Osteocyte (in vitro differentiated cells): Measurements from ENCODE around the gene CBX8. TPM values are rescaled to one million over a fixed set of nuclear protein-coding genes. Genes with fewer than 3 reads are reported as not detected.

Source experiments
- DNase-seq: peaks from one replicate; pipeline ENCODE4 v3.0.0; 2021; ENCODE audit warnings: mixed read lengths; ENCODE audit not compliant: unreplicated experiment; ENCODE audit errors: extremely low spot score
- H3K27ac Mint-ChIP-seq: one replicate; pipeline ENCODE4 v1.8.0; 2021; ENCODE audit warnings: mild to moderate bottlenecking, mixed read lengths; ENCODE audit not compliant: unreplicated experiment
- H3K27me3 Mint-ChIP-seq: one replicate; pipeline ENCODE4 v1.8.0; 2021; ENCODE audit warnings: mixed read lengths; ENCODE audit not compliant: unreplicated experiment
- H3K36me3 Mint-ChIP-seq: one replicate; pipeline ENCODE4 v1.8.0; 2021; ENCODE audit warnings: mixed read lengths; ENCODE audit not compliant: unreplicated experiment
- H3K4me1 Mint-ChIP-seq: one replicate; pipeline ENCODE4 v1.8.0; 2021; ENCODE audit warnings: mixed read lengths; ENCODE audit not compliant: unreplicated experiment
- H3K4me3 Mint-ChIP-seq: one replicate; pipeline ENCODE4 v1.8.0; 2021; ENCODE audit warnings: mild to moderate bottlenecking, moderate library complexity, mixed read lengths; ENCODE audit not compliant: unreplicated experiment
- H3K9me3 Mint-ChIP-seq: one replicate; pipeline ENCODE4 v1.8.0; 2021; ENCODE audit warnings: mixed read lengths; ENCODE audit not compliant: unreplicated experiment
- CTCF ChIP-seq: fragments of 200-600 bp; sonication (generic); IDR thresholded peaks from 2 replicates; pipeline ENCODE4 v1.5.0; 2021; ENCODE audit warnings: antibody characterized with exemption, mild to moderate bottlenecking, moderate library complexity
- total RNA-seq: library from RNA; stranded (reverse); gene quantifications from 2 replicates; pipeline ENCODE4 v1.2.1, GENCODE V29; 2021

CBX8 gene
- total RNA-seq, 1 donor from 2014 or later, result 5.4 TPM

DNA sequence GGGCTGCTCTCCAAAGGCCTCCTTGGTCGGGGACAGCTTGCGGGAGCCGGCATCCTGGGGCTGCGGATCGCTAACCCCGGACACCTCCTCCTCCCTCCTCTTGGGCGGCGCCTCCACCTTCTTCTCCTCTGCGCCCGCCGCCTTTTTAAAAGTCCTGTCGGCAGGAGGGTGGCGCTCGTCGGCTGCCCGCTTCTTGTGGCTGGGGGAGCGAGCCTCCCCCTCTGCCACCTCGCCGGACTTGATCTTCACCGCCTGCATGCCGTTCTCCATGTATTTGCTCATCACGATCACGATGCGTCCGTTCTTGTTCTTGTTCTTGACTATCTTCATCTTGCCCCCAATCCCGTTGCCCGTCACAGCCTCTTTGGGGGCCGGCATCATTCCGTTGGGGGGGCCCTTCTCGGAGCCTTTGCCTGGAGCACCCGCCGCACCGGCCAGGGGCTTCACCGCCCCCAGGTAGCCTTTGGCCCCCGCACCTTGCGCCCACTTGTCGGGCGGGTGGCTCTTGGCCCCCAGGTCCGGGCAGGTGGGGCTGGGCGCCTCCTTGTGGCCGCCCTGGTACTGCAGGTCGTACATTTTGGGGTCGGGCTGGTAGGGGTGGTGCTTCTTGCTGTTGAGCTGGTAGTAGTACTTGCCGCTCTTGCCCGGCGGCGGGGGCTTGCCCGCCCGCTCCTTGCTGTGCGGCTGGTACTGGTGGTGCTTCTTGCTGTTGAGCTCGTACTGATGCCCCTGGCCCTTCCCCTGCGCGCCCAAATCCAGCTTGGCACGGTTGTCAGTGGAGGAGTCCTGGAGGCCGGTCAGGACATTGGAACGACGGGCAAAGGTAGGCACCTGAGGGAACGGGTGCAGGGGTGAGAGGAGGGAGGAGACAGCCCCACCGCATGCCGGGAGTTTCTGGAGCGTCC lies 37.9 kb upstream of the CBX8 start:
- TF ChIP-seq CTCF, result peak; percentile 78
- H3K27me3 Mint-ChIP-seq, result no peaks in the 10 kb centered on the region
- H3K9me3 Mint-ChIP-seq, result no peaks in the 10 kb centered on the region
- no peak overlapping the region for H3K4me3 Mint-ChIP-seq
- H3K27ac Mint-ChIP-seq, result no peak overlapping the region
- peaks cover 10% of the 10 kb centered on the region for H3K36me3 Mint-ChIP-seq
- H3K4me1 Mint-ChIP-seq, result peaks cover 37% of the 10 kb centered on the region
- peak; percentile 86 for DNase-seq

DNA sequence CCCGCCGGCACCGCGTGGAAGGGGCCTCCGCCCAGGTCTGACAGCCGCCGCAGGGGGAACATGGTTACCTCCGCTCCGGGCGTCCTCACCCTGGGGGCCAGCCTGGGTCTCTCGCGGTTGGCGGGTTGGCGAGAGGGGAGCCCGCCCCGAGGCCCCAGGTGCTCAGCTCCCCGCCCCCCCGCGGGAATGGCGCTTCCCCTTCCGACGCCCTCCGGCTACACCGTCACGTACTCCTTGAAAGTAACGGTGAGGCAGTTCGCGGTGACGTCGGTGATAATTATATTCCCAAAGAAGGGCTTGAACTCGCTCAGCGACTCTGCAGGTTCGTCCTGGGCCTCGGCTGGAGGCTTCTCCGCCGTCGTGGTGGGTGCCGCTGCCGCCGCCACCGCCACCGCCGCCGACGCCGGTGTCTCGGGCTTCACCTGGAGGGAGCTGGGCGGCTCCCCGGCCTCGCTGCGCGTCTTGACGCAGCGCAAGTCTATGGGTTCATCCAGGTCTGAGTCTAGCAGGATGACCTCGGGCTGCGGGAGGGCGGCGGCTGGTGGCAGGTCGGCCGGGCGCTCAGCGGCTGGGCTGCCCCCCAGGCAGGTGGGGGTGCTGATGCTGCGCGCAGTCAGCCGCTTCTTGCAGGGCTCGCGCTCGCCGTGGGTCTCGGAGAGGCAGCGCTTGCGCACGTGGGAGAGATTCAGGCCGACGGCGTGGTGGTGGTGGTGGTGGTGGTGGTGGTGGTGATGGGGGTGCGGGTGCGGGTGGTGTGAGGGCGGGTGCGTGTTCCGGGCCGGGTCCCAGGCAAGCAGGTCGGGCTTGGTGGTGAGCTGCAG lies 37.1 kb upstream of the CBX8 start:
- Mint-ChIP-seq H3K9me3 (no peaks in the 10 kb centered on the region), H3K4me3 (no peak overlapping the region), H3K36me3 (peaks cover 10% of the 10 kb centered on the region), H3K4me1 (peaks cover 40% of the 10 kb centered on the region), H3K27me3 (no peaks in the 10 kb centered on the region), H3K27ac (no peak overlapping the region)
- no peak for TF ChIP-seq CTCF
- peak; percentile 84 for DNase-seq

- Mint-ChIP-seq H3K36me3 (peaks cover 10% of the 10 kb centered on the region), H3K27ac (peak overlapping the region; percentile 81), H3K9me3 (no peaks in the 10 kb centered on the region), H3K4me1 (peaks cover 41% of the 10 kb centered on the region), H3K4me3 (peak overlapping the region; percentile 45), H3K27me3 (no peaks in the 10 kb centered on the region)
- TF ChIP-seq CTCF, result no peak
- DNase-seq, result no peak
These were observed 36.2 kb upstream of the CBX8 start for GRCh38 chr17:79833110-79833450.

DNA sequence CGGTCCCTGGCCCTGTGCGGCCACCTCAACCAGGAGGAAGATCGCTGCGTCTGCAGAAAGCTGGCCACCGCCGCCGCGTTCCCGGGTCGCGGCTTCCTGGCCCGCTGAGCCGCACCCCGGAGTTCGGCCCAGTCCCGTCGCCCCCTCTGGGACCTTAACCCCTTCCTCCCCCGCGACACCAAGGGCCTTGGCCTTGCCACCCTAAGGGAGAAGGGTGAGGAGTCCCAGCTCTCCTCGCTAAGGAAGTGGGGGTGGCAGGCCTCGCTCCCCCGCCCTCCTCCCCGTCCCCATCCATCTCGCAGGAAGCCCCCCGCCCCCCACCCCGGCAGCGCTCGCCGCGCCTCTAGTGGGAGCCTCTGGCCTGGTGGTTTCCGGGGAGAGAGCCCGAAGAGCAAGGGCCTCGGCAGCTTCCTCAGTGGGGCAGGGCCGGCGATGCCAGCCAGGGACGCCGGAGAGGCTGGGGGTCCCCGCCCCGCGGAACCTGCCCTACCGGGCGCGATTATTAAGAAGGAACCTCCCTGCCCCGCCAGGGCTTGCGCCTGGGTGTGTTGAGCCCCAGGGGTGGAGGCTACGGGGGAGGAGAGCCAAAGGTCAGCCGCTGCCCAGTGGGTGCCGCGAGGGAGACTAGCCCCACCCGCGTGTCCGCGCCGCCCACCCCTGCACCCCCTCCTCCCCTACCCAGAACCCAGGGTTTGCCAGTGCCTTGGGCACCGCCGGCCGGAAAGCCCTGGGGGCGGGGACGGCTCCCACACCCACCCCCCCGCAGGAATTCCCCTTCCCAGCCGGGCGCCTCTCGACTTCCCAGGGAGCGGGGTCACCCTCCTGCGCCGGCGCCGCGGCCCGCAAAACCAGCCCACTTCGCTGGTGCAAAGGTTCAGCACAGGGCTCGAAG lies 35.6 kb upstream of the CBX8 start:
- H3K9me3 Mint-ChIP-seq, result no peaks in the 10 kb centered on the region
- peak overlapping the region; percentile 45 for H3K4me3 Mint-ChIP-seq
- no peaks in the 10 kb centered on the region for H3K27me3 Mint-ChIP-seq
- H3K27ac Mint-ChIP-seq, result peak overlapping the region; percentile 81
- no peak for DNase-seq
- H3K36me3 Mint-ChIP-seq, result peaks cover 10% of the 10 kb centered on the region
- peaks cover 35% of the 10 kb centered on the region for H3K4me1 Mint-ChIP-seq
- TF ChIP-seq CTCF, result no peak
